SK-N-SH (cell line): ENCODE measurements around the gene RSU1.

Experiments used
- EP300 ChIP-seq, 2 experiments: IDR thresholded peaks; 2 replicates each; pipeline versions ENCODE4 v1.4.0 to v1.6.1; 2012; ENCODE audit warnings: borderline replicate concordance in 1 of 2, low read depth in 1 of 2, low read length in 1 of 2
- EZH2phosphoT487 ChIP-seq: fragments of 200-600 bp; sonication (generic); IDR thresholded peaks from 2 replicates; pipeline ENCODE4 v1.6.1; 2017; ENCODE audit warnings: low read depth, mixed run types, mild to moderate bottlenecking, antibody characterized with exemption, moderate library complexity, borderline replicate concordance
- NFIC ChIP-seq: IDR thresholded peaks from 2 replicates; pipeline ENCODE4 v1.4.0; 2012; ENCODE audit warnings: borderline replicate concordance
- POLR2AphosphoS5 ChIP-seq: IDR thresholded peaks from 2 replicates; pipeline ENCODE4 v1.6.1; 2012; ENCODE audit warnings: low read depth, low read length
- RCOR1 ChIP-seq: fragments of 150-350 bp; IDR thresholded peaks from 2 replicates; pipeline ENCODE4 v1.6.1; 2017; ENCODE audit warnings: antibody characterized with exemption, low read length
- RFX5 ChIP-seq: IDR thresholded peaks from 2 replicates; pipeline ENCODE4 v1.6.1; 2012; ENCODE audit warnings: mild to moderate bottlenecking, improper control_type of control experiment, low read length
- YY1 ChIP-seq: IDR thresholded peaks from 2 replicates; pipeline ENCODE4 v1.4.0; 2012; ENCODE audit warnings: low read depth, mild to moderate bottlenecking
- TF ChIP-seq, protein P1 (sequence below): fragments of 200-600 bp; sonication (generic); IDR thresholded peaks from 2 replicates; pipeline ENCODE4 v1.6.1; 2017; ENCODE audit warnings: antibody characterized with exemption, mild to moderate bottlenecking, moderate library complexity
- TF ChIP-seq, protein P2 (sequence below): IDR thresholded peaks from 2 replicates; pipeline ENCODE4 v1.4.0; 2012; ENCODE audit warnings: low read depth

- TF ChIP-seq, protein P1, sequence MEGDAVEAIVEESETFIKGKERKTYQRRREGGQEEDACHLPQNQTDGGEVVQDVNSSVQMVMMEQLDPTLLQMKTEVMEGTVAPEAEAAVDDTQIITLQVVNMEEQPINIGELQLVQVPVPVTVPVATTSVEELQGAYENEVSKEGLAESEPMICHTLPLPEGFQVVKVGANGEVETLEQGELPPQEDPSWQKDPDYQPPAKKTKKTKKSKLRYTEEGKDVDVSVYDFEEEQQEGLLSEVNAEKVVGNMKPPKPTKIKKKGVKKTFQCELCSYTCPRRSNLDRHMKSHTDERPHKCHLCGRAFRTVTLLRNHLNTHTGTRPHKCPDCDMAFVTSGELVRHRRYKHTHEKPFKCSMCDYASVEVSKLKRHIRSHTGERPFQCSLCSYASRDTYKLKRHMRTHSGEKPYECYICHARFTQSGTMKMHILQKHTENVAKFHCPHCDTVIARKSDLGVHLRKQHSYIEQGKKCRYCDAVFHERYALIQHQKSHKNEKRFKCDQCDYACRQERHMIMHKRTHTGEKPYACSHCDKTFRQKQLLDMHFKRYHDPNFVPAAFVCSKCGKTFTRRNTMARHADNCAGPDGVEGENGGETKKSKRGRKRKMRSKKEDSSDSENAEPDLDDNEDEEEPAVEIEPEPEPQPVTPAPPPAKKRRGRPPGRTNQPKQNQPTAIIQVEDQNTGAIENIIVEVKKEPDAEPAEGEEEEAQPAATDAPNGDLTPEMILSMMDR = no peak
- no peak for TF ChIP-seq EZH2phosphoT487
- TF ChIP-seq, protein P2, sequence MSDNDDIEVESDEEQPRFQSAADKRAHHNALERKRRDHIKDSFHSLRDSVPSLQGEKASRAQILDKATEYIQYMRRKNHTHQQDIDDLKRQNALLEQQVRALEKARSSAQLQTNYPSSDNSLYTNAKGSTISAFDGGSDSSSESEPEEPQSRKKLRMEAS = no peak
- TF ChIP-seq RCOR1 = no peak
- TF ChIP-seq NFIC = no peak
- TF ChIP-seq YY1 = no peak
- TF ChIP-seq EP300 (IDR thresholded peaks at IDR 0.05; ENCODE audit: borderline replicate concordance in 1 of 2, low read depth in 1 of 2, low read length in 1 of 2) = no peak
- no peak for TF ChIP-seq POLR2AphosphoS5
- no peak for TF ChIP-seq RFX5
These were observed 257.9 kb downstream of the RSU1 start for GRCh38 chr10:16559236-16559773.
